Liver (tissue), 9 donors: ENCODE data around the gene C6orf163. TPM values are rescaled to one million over a fixed set of nuclear protein-coding genes. Genes with fewer than 3 reads are reported as not detected.

Experiments used
- DNase-seq: peaks from one replicate; pipeline ENCODE4 v3.0.0-alpha.2; 2017; ENCODE audit warnings: low spot score
- H3K27ac ChIP-seq, 2 donors: one replicate each; pipeline ENCODE4 v1.7.0; 2013; ENCODE audit warnings: inconsistent platforms in 2 of 2, low read length in 2 of 2, control low read depth in 1 of 2, low read depth in 1 of 2, mild to moderate bottlenecking in 1 of 2
- H3K27me3 ChIP-seq, 4 donors: one replicate each; pipeline versions ENCODE4 v1.6.1 to v1.7.0; 2013; ENCODE audit warnings: low read length in 3 of 4, inconsistent platforms in 1 of 4, mild to moderate bottlenecking in 1 of 4, moderate library complexity in 1 of 4; ENCODE audit not compliant: control insufficient read depth in 4 of 4, insufficient read depth in 4 of 4
- H3K36me3 ChIP-seq, 4 donors: one replicate each; pipeline versions ENCODE4 v1.6.1 to v1.7.0; 2013; ENCODE audit warnings: low read length in 3 of 4, mild to moderate bottlenecking in 3 of 4, low read depth in 1 of 4, moderate library complexity in 1 of 4; ENCODE audit not compliant: control insufficient read depth in 4 of 4, insufficient read depth in 3 of 4
- H3K4me1 ChIP-seq, 4 donors: one replicate each; pipeline versions ENCODE4 v1.6.1 to v1.7.0; 2013; ENCODE audit warnings: low read length in 3 of 4, mild to moderate bottlenecking in 3 of 4, moderate library complexity in 1 of 4; ENCODE audit not compliant: control insufficient read depth in 4 of 4, insufficient read depth in 4 of 4
- H3K4me3 ChIP-seq, 3 donors: one replicate each; pipeline versions ENCODE4 v1.6.1 to v1.7.0; 2013; ENCODE audit warnings: low read length in 3 of 3, control low read depth in 1 of 3, low read depth in 1 of 3, mild to moderate bottlenecking in 1 of 3
- H3K9ac ChIP-seq, 2 donors: one replicate each; pipeline ENCODE4 v1.7.0; 2013; ENCODE audit warnings: low read length in 2 of 2, mild to moderate bottlenecking in 2 of 2, moderate library complexity in 2 of 2, control low read depth in 1 of 2, low read depth in 1 of 2
- H3K9me3 ChIP-seq, 4 donors: one replicate each; pipeline versions ENCODE4 v1.6.1 to v1.7.0; 2013; ENCODE audit warnings: low read length in 3 of 4; ENCODE audit not compliant: control insufficient read depth in 4 of 4
- ATF3 ChIP-seq: IDR thresholded peaks from 2 replicates; pipeline ENCODE4 v1.6.1; 2016; ENCODE audit warnings: antibody characterized with exemption
- CTCF ChIP-seq: fragments of 150-350 bp; IDR thresholded peaks from 2 replicates; pipeline ENCODE4 v1.5.1; 2017; ENCODE audit warnings: improper control_type of control experiment, low read depth, low read length; ENCODE audit not compliant: missing input control
- FOXA1 ChIP-seq: IDR thresholded peaks from 2 replicates; pipeline ENCODE4 v1.6.1; 2016; ENCODE audit warnings: antibody characterized with exemption
- FOXA2 ChIP-seq: IDR thresholded peaks from 2 replicates; pipeline ENCODE4 v1.6.1; 2016; ENCODE audit warnings: antibody characterized with exemption
- GABPA ChIP-seq, 2 donors: IDR thresholded peaks in 1 of 2; conservative IDR thresholded peaks in 1 of 2; 2 replicates each; pipeline ENCODE4 v1.6.1; 2016; ENCODE audit warnings: antibody characterized with exemption in 2 of 2, mild to moderate bottlenecking in 1 of 2, moderate library complexity in 1 of 2
- HNF4A ChIP-seq, 2 donors: conservative IDR thresholded peaks; 2 replicates each; pipeline ENCODE4 v1.6.1; 2016; ENCODE audit warnings: antibody characterized with exemption in 2 of 2, mild to moderate bottlenecking in 2 of 2
- HNF4G ChIP-seq: IDR thresholded peaks from 2 replicates; pipeline ENCODE4 v1.6.1; 2016; ENCODE audit warnings: antibody characterized with exemption
- JUND ChIP-seq, 2 donors: IDR thresholded peaks; 2 replicates each; pipeline ENCODE4 v1.6.1; 2016; ENCODE audit warnings: antibody characterized with exemption in 2 of 2
- NR2F2 ChIP-seq: IDR thresholded peaks from 2 replicates; pipeline ENCODE4 v1.6.1; 2016; ENCODE audit warnings: antibody characterized with exemption
- REST ChIP-seq: IDR thresholded peaks from 2 replicates; pipeline ENCODE4 v1.6.1; 2016; ENCODE audit warnings: antibody characterized with exemption, mild to moderate bottlenecking
- RXRA ChIP-seq, 2 donors: IDR thresholded peaks; 2 replicates each; pipeline ENCODE4 v1.6.1; 2017 to 2018; ENCODE audit warnings: antibody characterized with exemption in 2 of 2, mild to moderate bottlenecking in 1 of 2
- TAF1 ChIP-seq: conservative IDR thresholded peaks from 2 replicates; pipeline ENCODE4 v1.6.1; 2016; ENCODE audit warnings: antibody characterized with exemption, mild to moderate bottlenecking
- YY1 ChIP-seq: IDR thresholded peaks from 2 replicates; pipeline ENCODE4 v1.6.1; 2016; ENCODE audit warnings: antibody characterized with exemption, mild to moderate bottlenecking
- WGBS: extraction: QIAGEN DNeasy Blood & Tissue Kit; methylation state at CpG from one replicate; pipeline ENCODE4 v1.1.7; 2013; 5-methylcytosine and 5-hydroxymethylcytosine counted together
- polyA plus RNA-seq, 2 donors: library from polyadenylated mRNA; stranded (reverse) in 1 of 2; unstranded in 1 of 2; fragments of 200-250 nt in 1 of 2; fragments of >200 nt in 1 of 2; fragmentation: Nextera tagmentation in 1 of 2; extraction: Ambion mirVana in 1 of 2; gene quantifications; one replicate each; pipeline versions ENCODE4 v1.2.1 to v1.2.3, GENCODE V29; 2013 to 2015
- total RNA-seq, 2 donors: library from RNA; depleted of rRNA; stranded (reverse); fragments of >200 nt; gene quantifications; one replicate each; pipeline ENCODE4 v1.2.3, GENCODE V29; 2014
- TF ChIP-seq, protein P1 (sequence below): IDR thresholded peaks from 2 replicates; pipeline ENCODE4 v1.6.1; 2016; ENCODE audit warnings: antibody characterized with exemption
- donor health status: healthy.
- donor health status: healthy.
- donor health status: healthy.
- donor health status: healthy.
- donor health status: healthy.

Gene C6orf163
- total and polyA plus RNA-seq, 4 donors, result 0.09 to 3.0 (median 0.67) TPM

DNA sequence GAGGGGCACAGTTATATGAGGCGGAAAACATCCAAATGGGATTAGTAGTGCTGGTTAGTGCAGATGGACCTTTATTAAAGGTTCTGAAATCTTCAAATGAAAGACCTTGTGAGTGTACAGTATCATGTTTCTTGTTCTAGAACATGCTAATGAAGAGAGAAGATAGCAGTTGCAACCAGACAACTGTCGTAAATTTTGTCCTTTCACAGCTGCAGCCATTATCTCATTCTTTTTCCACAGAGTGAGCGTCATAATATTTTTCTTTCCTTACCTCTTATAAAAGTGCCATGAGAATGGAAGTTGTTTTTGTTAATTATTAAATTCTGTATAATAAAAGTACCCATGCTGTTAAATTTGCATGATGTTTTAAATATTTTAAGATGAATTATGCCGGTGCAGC is 4.4 kb upstream of the C6orf163 start (continued):
- no peak for TF ChIP-seq GABPA (IDR thresholded peaks at IDR 0.05 in 1 of 2, conservative IDR thresholded peaks at IDR 0.05 in 1 of 2)

DNA sequence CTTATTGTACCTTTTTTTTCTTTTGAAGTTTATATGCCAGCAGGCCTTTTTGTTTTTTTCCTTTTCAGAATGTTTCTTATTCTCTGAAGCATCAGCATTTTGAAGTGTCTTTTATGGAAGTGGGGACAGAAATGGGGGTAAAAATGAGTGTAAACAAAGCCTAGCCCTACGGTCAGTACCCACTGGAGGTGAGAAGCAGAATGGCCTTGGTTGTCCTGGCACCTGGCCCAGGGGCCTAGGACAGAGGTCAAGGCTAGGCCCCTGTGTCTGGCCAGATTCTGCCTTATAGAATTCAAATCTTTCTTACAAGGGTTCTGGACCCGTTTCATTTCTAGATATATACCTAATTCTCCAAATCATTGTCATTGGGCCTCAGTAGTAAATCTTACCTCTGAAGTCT is 3.5 kb upstream of the C6orf163 start:
- WGBS, result 63% methylated on average over 2 of the region's 2 CpGs
- Histone ChIP-seq H3K27me3 (no peaks in the 10 kb centered on the region), H3K9ac (no peak overlapping the region), H3K36me3 (peaks cover 0 to 3% (median under 1%) of the 10 kb centered on the region in 4 donors), H3K4me3 (no peak overlapping the region), H3K27ac (no peak overlapping the region), H3K9me3 (no peaks in the 10 kb centered on the region), H3K4me1 (peaks cover 0 to 2% (median 0%) of the 10 kb centered on the region in 4 donors)
- DNase-seq, result no peak
- peak in 1 of 2 donors; percentile 19 for TF ChIP-seq RXRA (IDR thresholded peaks at IDR 0.05)
- TF ChIP-seq, protein P1, sequence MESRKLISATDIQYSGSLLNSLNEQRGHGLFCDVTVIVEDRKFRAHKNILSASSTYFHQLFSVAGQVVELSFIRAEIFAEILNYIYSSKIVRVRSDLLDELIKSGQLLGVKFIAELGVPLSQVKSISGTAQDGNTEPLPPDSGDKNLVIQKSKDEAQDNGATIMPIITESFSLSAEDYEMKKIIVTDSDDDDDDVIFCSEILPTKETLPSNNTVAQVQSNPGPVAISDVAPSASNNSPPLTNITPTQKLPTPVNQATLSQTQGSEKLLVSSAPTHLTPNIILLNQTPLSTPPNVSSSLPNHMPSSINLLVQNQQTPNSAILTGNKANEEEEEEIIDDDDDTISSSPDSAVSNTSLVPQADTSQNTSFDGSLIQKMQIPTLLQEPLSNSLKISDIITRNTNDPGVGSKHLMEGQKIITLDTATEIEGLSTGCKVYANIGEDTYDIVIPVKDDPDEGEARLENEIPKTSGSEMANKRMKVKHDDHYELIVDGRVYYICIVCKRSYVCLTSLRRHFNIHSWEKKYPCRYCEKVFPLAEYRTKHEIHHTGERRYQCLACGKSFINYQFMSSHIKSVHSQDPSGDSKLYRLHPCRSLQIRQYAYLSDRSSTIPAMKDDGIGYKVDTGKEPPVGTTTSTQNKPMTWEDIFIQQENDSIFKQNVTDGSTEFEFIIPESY, result no peak
- peak in 1 of 2 donors; percentile 47 for TF ChIP-seq HNF4A (conservative IDR thresholded peaks at IDR 0.05)
- TF ChIP-seq JUND (IDR thresholded peaks at IDR 0.05), result no peak

GRCh38 chr6:87341899-87342298 is 2.7 kb upstream of the C6orf163 start:
- Histone ChIP-seq H3K4me1 (peaks cover 0 to 7% (median under 1%) of the 10 kb centered on the region in 4 donors), H3K27ac (no peak overlapping the region), H3K4me3 (no peak overlapping the region), H3K9me3 (no peaks in the 10 kb centered on the region), H3K27me3 (no peaks in the 10 kb centered on the region), H3K36me3 (peaks cover 0 to 3% (median under 1%) of the 10 kb centered on the region in 4 donors), H3K9ac (no peak overlapping the region)
- DNase-seq, result no peak
- 100% methylated on average over 1 of the region's 1 CpG for WGBS
- TF ChIP-seq YY1, result no peak
- no peak for TF ChIP-seq ATF3
- no peak for TF ChIP-seq GABPA (IDR thresholded peaks at IDR 0.05 in 1 of 2, conservative IDR thresholded peaks at IDR 0.05 in 1 of 2)
- TF ChIP-seq REST, result no peak
- TF ChIP-seq HNF4G, result no peak
- no peak for TF ChIP-seq RXRA (IDR thresholded peaks at IDR 0.05)
- TF ChIP-seq FOXA2, result no peak
- TF ChIP-seq FOXA1, result no peak
- no peak for TF ChIP-seq CTCF
- TF ChIP-seq NR2F2, result no peak
- no peak for TF ChIP-seq TAF1
